ENCODE results near the gene B4GALNT4. TPM values are rescaled to one million over a fixed set of nuclear protein-coding genes. Genes with fewer than 3 reads are reported as not detected.
"Not testable (repeated sequence)": the region's sequence is repeated elsewhere in the genome, so short reads cannot be mapped to it uniquely, and the experiment has no call there.

The B4GALNT4 gene
- 8.1 and 8.6 TPM in 2 replicates for total RNA-seq (2014; rRNA removed; shearing (Covaris generic))
- polyA plus RNA-seq (2014; cell fraction: nucleus; rRNA removed): 31.5 and 59.2 TPM in 2 replicates

GRCh38 chr11:369336-370018 is at the start of gene B4GALNT4:
Gene B4GALNT4 (plus strand): TSS chr11:369499. CDS start chr11:369804, 305 bp downstream.
- no peak for DNase-seq (ENCODE audit: extremely low read depth, low read depth)

- not testable (repeated sequence) for DNase-seq (ENCODE audit: extremely low read depth, low read depth)
These were observed 49.4 kb upstream of the B4GALNT4 start for GRCh38 chr11:319888-320273.

- DNase-seq (ENCODE audit: extremely low read depth, low read depth): no peak
These were observed 45.1 kb upstream of the B4GALNT4 start for GRCh38 chr11:324156-324555.

- not testable (repeated sequence) for DNase-seq (ENCODE audit: extremely low read depth, low read depth)
These were observed 44.4 kb upstream of the B4GALNT4 start for GRCh38 chr11:324593-325517.

GRCh38 chr11:325796-326591 is 43.3 kb upstream of the B4GALNT4 start:
- DNase-seq (ENCODE audit: extremely low read depth, low read depth): no peak

- DNase-seq (ENCODE audit: extremely low read depth, low read depth): no peak
These were observed 42.8 kb upstream of the B4GALNT4 start for GRCh38 chr11:326592-326841.

- no peak for DNase-seq (ENCODE audit: extremely low read depth, low read depth)
These were observed 42.3 kb upstream of the B4GALNT4 start for GRCh38 chr11:326842-327580.

- no peak for DNase-seq (ENCODE audit: extremely low read depth, low read depth)
These were observed 41.7 kb upstream of the B4GALNT4 start for GRCh38 chr11:327581-327923.

- DNase-seq (ENCODE audit: extremely low read depth, low read depth): no peak
These were observed 41.3 kb upstream of the B4GALNT4 start for GRCh38 chr11:328012-328411.

- DNase-seq (ENCODE audit: extremely low read depth, low read depth): not testable (repeated sequence)
These were observed 40.7 kb upstream of the B4GALNT4 start for GRCh38 chr11:328516-329100.

- DNase-seq (ENCODE audit: extremely low read depth, low read depth): no peak
These were observed 39.4 kb upstream of the B4GALNT4 start for GRCh38 chr11:329886-330253.

- DNase-seq (ENCODE audit: extremely low read depth, low read depth): no peak
These were observed 39.0 kb upstream of the B4GALNT4 start for GRCh38 chr11:330307-330693.

GRCh38 chr11:330694-331357 is 38.5 kb upstream of the B4GALNT4 start:
- no peak for DNase-seq (ENCODE audit: extremely low read depth, low read depth)

GRCh38 chr11:331358-332060 is 37.8 kb upstream of the B4GALNT4 start:
- no peak for DNase-seq (ENCODE audit: extremely low read depth, low read depth)

GRCh38 chr11:332651-333480 is 36.4 kb upstream of the B4GALNT4 start:
- no peak for DNase-seq (ENCODE audit: extremely low read depth, low read depth)

- DNase-seq (ENCODE audit: extremely low read depth, low read depth): not testable (repeated sequence)
These were observed 35.6 kb upstream of the B4GALNT4 start for GRCh38 chr11:333616-334263.

- no peak for DNase-seq (ENCODE audit: extremely low read depth, low read depth)
These were observed 34.9 kb upstream of the B4GALNT4 start for GRCh38 chr11:334264-334994.

All from NCI-H460 (cell line).